ENCODE results near the gene RELN. TPM values are rescaled to one million over a fixed set of nuclear protein-coding genes. Genes with fewer than 3 reads are reported as not detected.

RELN gene
- total RNA-seq, 1 experiment from 2014 or later = 0.10 TPM

Other genes starting within 250 kb of the RELN start
- gene ORC5, start 218.4 kb upstream of the RELN start, total RNA-seq (2021; ENCODE audit: unreplicated experiment) = 24.6 TPM

All from Panc1 (cell line).